Esophagus squamous epithelium (tissue), 4 donors: ENCODE results near the gene SNAPC2.

ENCODE experiments used
- POLR2A ChIP-seq, 4 donors: fragments of 450-650 bp; IDR thresholded peaks; one replicate each; pipeline ENCODE4 v1.6.1; 2017; ENCODE audit warnings: antibody characterized with exemption in 4 of 4, mild to moderate bottlenecking in 4 of 4, moderate library complexity in 3 of 4
- TF ChIP-seq, protein P1 (sequence below), 6 experiments: fragments of 450-650 bp in 4 of 6; fragments of 200-600 bp in 2 of 6; sonication (generic) in 2 of 6; IDR thresholded peaks; one replicate each; pipeline ENCODE4 v1.5.1; 2016 to 2019; ENCODE audit warnings: antibody characterized with exemption in 6 of 6, mild to moderate bottlenecking in 4 of 6, moderate library complexity in 4 of 6

DNA sequence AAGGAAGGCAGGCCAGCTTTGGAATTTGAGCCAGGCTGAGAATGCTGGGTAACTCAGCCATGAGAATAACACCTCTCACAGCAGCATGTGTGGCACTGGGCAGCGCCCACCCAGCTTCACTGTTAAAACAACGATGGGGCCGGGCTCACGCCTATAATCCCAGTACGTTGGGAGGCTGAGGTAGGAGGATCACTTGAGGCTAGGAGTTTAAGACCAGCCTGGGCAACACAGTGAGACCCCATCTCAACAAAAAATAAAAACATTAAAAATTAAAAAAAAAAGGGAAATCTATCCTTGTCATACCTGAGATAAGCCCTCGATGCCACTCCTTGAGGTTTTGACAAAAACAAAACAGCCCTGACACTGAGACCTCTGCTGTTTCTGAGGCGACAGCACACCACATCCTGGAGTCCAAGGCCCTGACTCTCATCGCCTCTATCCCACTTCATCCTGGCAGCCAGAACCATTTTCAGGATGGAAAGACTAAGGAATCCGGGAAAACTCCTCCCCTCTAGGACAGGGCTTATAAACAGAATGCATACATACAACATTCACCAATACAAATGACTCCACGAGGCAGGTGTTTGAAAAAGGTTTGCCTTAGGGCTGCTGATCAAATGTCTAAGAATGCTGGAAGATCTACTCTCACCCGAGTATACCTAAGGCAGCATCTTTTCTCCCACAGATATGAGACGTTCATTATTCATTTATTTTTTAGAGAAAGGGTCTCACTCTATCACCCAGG, 46.0 kb downstream of the SNAPC2 start:
- TF ChIP-seq, protein P1, sequence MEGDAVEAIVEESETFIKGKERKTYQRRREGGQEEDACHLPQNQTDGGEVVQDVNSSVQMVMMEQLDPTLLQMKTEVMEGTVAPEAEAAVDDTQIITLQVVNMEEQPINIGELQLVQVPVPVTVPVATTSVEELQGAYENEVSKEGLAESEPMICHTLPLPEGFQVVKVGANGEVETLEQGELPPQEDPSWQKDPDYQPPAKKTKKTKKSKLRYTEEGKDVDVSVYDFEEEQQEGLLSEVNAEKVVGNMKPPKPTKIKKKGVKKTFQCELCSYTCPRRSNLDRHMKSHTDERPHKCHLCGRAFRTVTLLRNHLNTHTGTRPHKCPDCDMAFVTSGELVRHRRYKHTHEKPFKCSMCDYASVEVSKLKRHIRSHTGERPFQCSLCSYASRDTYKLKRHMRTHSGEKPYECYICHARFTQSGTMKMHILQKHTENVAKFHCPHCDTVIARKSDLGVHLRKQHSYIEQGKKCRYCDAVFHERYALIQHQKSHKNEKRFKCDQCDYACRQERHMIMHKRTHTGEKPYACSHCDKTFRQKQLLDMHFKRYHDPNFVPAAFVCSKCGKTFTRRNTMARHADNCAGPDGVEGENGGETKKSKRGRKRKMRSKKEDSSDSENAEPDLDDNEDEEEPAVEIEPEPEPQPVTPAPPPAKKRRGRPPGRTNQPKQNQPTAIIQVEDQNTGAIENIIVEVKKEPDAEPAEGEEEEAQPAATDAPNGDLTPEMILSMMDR (IDR thresholded peaks at IDR 0.05) = no peak
- TF ChIP-seq POLR2A (IDR thresholded peaks at IDR 0.05) = no peak
